HG03378 (cell line): ENCODE measurements around the gene TSPAN12.
"Not testable (repeated sequence)": the region's sequence is repeated elsewhere in the genome, so short reads cannot be mapped to it uniquely, and the experiment has no call there.

Experiments used
- ATAC-seq: cut with Tn5 transposase; IDR thresholded peaks from one replicate; pipeline ENCODE4 v1.9.1; 2021; ENCODE audit warnings: mild to moderate bottlenecking, moderate library complexity; ENCODE audit not compliant: unreplicated experiment

The TSPAN12 gene, protein sequence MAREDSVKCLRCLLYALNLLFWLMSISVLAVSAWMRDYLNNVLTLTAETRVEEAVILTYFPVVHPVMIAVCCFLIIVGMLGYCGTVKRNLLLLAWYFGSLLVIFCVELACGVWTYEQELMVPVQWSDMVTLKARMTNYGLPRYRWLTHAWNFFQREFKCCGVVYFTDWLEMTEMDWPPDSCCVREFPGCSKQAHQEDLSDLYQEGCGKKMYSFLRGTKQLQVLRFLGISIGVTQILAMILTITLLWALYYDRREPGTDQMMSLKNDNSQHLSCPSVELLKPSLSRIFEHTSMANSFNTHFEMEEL

DNA sequence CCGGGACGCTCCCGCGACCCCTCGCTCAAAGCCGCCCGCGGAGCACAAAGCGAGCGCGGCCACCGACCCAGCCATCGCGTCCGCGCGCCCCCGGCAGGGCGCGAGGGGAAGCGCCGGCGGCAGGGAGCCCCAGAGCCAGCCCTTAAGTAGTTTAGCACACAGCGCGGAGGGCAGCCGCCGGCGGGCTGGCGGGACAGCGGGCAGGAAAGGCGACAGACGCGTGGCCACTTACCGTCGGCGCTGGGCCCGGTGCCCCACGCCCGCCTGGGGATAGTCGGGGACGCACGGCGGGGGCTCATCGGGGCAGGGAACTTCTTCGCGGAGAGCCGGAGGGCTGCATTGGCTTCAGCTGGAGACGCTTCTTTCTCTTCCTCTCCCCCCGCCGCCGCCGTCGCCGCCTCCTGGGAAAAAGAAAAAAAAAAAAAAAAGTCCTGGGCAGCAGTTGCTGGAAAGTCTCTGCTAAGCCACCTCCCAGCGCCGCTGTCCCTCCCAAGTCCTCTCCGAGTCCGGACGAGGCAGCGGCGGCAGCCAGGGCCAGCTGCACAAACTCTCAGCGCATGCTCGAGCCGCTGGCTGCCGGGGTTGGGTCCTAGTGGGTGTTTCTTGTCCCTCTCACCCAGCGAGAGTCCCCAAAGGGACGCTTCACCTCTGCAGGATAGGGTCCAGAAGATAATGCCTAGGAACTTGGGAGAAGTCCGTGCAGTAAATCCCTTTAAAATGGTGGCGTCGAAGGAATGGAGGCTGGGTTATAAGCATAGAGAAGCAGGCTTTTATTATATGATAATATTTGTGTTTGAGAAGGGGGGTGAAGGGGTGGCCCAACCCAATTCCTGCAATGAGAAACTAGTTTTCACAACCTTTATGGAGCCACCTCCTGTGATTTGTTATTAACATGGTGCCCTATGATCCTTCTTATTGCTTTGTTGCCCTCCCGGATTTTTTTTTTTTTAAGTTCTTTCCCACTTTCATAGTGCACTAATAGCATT is at the start of gene TSPAN12:
Gene TSPAN12 (minus strand): TSS at position 557 of the 986 bp plus-strand sequence. CDS start 1,381 bp downstream, outside the sequence.
- peak; percentile 52 for ATAC-seq

DNA sequence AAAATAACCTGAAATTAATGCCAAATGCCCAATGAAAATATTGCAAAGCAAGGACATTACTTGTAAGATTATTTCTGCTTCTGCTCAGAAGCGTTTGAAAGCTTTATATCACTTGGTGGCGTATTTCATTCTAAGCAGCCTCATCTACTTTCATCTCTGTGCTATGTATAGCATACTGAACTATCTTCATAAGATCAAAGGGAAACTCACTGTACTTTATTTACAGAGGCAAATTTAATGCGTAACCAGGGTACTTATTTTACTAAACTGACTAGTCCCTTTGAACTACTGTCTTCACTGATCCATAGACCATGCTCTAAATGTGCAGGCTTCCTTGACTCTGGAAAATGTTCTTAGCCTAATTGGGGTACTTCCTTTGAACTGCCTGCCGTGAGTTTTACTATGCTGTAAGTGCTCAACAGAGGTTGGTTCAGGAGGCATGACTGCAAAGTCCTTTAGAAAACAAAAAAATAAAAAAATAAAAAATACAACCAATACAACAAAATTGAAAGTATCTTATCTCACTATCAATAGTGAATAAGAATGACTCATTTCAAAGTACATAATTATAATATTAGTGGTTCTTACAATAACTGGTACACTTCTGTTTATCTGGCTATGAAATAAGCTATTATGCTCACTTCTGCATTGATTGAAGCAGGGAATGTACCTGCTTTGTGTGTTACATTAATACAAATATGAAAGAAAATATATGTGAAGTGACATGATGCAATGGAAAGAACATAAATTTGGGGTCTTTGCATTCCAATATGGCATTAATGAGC is 41.0 kb upstream of the TSPAN12 start:
- no peak for ATAC-seq

DNA sequence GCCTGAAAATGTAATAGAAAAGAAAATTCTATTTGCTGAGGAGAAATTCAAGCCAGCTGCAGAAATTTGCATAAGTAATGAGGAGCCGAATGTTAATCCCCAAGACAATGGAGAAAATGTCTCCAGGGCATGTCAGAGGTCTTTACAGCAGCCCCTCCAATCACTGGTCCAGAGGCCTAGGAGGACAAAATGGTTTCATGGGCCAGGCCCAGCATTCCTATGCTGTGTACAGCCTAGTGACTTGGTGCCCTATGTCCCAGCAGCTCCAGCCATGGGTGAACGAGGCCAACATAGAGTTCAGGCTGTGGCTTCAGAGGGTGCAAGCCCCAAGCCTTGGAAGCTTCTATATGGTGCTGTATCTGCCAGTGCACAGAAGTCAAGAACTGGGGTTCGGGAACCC is 37.3 kb upstream of the TSPAN12 start:
- ATAC-seq: not testable (repeated sequence)

DNA sequence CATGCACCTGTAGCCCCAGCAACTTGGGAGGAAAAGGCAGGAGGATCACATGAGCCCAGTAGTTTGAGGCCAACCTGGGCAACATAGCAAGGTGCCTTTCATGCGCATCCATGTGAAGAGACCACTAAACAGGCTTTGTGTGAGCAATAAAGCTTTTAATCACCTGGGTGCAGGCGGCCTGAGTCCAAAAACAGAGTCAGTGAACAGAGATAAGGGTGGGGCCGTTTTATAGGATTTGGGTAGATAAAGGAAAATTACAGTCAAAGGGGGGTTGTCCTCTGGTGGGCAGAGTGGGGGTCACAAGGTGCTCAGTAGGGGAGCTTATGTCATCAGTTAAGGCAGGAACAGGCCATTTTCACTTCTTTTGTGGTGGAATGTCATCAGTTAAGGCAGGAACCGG is 27.7 kb upstream of the TSPAN12 start:
- not testable (repeated sequence) for ATAC-seq

DNA sequence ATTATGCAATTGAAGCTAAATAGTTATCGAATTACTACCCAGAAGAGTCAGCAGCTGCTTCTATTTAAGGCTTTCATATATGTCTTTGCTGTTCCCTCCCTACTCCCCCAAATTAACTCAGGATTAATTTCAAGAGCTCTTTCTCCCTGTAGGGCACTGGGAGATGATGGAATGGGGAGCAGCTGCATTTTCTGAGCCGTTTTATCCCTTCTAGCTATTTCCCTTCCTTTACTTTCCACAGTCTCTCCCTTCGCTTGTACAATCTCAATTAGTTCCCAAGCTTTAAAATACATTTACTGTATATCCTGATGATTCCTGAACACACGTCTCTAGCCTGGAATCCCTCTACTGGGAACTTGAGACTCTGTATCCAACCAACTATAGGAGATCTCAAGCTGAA is 19.8 kb upstream of the TSPAN12 start:
- no peak for ATAC-seq

DNA sequence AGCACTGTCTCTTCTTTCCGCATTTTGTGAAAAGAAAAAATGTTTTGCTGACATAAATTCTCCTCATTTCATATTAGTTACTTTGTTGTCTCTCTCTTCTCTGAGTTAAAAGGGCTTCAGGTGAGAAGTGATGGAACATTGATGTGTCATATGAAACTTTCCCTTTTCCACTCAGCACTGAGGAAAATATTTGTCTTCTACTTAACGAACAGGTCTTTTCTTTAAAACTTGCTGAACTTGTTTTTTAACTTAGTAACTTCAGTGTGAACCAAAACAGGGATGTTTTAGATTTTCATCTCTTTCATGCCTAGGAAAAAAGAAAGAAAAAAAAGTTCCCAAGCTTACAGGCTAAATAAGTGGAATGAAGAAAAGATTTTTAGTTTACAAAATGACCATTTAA is 19.0 kb upstream of the TSPAN12 start:
- no peak for ATAC-seq

DNA sequence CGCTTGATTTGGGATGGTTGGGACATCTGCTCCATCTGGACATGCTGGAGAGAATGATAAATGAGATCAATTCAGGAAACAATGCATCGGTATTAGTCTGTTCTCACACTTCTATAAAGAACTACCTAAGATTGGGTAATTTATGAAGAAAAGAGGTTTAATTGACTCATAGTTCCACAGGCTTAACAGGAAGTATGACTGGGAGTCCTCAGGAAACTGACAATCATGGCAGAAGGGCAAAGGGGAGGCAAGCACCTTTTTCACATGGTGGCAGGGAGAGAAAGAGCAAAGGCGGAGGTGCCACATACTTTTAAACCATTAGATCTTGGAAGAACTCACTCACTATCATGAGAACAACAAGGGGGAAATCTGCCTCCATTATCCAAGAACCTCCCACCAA is 16.8 kb upstream of the TSPAN12 start:
- no peak for ATAC-seq

DNA sequence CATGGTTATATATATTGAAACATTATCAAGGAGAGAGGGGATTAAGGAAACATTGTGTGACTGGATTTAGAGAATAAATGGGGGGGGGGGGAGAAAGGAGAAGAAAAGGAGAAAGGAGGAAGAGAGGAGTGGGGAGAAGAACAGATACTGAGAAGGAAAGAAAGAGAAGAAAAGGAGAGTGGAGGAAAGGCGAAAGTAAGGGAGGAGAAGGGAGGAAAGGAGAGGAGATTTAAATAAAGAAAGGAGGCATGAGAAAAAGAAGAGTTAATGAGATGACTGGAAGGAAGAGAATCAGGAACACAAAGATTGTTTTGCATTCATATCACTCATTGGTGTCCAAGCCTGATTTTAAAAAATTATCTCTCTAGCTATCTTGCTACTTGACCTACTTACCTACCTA is 16.1 kb upstream of the TSPAN12 start:
- ATAC-seq: no peak

DNA sequence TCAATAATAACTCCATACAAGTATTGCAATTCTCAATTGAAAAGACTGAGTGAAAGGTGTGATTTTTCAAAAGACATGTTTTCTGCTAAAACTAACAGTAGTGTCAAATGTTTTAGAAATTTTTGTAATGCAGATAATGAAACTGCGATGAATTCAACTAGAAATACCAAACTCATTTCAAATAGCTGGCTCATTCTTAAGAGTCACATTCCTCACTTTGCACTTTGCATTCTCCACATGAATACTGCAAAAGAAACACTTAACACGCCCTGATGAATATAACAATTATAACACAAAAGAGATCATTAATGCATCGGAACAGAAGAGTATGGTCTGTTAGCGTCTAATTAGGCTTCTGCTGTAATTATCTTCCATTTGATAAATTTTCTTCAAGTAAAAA is 15.5 kb upstream of the TSPAN12 start:
- ATAC-seq: no peak

DNA sequence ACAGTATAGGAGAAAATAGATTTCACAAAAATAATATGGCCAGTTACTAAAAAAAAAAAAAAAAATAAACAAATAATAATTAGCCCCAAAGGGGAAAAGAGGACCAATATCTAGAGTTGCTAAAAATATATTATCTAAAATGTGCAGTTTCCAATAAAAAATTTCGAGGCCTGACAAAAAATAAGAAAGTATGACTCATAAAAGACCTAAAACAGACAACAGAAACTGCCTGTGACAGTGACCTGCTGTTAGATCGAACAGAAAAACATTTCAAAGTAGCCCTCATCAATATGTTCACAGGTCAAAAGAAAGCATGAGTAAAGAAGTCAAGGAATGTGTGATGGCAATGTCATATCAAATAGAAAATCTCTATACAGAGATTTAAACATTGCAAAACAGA is 11.8 kb upstream of the TSPAN12 start:
- ATAC-seq: peak; percentile 64

DNA sequence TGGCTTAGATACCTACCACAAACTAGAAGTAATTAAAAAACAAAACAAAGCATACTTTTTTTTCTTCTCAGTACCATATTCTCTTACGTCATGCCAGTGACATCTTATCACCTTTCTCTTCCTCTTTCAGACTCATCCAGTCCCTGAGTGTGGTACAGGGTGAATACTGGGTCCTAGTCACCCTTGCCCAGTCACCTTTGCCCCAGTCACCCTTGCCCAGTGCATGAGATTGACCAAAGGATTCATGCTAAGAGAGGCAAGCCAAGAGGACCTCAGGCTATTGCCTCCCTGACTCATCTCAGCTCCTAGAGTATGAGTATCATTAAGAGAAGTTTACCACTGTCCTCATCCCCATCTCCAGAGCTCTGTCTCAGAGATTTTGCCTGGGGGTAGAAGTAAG is 10.0 kb upstream of the TSPAN12 start:
- peak; percentile 58 for ATAC-seq

DNA sequence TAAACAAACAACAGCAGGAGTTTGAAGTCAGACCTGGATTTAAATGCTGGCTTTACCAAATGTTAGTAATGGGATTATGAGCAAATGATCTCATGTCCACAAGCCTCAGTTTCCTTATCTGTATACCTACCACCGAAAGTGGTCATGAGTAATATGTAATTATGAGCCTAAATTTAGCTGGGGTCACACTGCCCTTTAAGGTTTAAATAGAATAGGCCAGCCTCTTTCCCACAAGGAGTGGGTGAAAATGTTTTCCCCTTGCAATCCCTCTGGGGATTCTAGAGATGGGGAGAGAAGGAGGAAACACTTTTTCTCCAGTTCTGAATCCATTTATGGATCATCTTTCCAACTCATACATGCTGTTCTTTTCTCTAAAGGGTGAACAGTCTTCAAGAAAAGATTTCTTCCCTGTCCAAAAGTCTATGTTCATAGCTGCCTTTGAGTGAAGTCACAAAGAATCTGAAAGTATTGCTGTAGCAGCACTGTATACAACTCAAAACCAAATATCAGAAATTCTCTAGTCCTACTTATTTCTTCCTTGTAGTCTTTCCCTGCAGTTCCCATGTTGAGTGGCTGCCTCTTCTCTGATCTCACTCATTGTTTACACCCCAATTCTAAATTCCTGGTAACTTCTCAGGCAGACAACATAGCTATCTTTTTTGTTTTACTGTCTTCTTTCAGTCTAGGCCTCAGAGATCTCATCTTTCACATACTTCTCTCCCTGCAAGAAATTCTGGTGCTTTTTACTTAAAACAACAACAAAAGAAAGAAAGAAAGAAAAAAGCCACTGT is 7.4 kb upstream of the TSPAN12 start:
- ATAC-seq: no peak

DNA sequence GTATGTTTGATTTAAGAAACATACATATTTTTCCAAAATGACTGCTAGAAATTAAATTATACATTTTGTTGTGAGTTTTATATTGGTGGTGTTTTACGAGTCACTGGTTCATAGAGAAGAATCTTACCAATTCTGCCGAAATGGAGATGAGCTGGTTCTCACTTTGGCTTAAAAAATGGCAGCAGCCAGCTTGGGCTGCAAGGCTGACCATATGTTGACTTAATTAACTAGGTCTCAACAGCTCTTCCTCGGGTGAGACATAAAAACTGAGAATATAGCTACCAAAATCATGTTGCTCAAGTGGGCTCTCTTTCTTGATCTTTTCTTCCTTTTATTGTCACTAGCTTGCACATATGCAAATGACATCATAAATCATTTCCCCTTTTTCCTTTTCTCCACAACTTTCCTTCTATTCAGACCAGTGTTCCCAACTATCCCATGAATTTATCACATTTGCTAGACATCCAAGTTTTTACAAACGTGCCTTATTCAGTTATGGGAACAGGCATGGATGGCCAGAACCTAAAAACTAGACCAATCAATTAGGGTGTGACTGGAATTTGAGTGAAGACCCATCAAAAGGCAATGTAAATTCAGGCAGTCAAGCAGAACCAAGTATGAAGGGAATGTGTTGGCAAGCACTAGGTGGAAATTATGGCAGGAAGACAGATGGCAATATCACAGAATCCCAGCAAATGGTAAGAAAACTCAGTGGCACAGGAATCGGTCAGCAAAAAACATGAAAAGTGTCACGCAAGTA is 6.4 kb upstream of the TSPAN12 start:
- ATAC-seq: no peak

DNA sequence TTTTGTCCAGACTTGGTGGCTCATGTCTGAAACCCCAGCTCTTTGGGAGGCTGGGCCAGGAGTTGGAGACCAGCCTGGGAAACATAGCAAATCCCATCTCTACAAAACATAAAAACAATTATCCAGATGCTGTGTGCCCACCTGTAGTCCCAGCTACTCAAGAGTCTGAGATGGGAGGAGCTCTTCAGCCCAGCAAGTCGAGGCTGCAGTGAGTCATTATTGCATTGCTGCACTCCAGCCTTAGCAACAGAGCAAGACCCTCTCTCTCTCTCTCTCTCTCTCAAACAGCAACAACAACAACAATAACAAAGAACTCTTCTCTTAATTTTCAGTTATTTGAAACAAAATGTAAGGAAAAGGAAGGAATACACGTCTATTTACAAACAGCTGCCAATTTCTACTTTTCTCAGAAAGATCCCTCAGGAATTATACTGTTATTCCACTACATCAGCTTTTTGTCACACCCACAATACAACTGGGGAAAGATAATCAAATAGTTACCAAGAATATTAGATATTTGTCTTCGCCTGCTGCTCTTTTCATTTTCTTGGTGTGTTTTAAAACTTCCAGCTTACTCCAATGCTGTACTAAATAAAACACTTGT is 5.1 kb upstream of the TSPAN12 start:
- no peak for ATAC-seq

DNA sequence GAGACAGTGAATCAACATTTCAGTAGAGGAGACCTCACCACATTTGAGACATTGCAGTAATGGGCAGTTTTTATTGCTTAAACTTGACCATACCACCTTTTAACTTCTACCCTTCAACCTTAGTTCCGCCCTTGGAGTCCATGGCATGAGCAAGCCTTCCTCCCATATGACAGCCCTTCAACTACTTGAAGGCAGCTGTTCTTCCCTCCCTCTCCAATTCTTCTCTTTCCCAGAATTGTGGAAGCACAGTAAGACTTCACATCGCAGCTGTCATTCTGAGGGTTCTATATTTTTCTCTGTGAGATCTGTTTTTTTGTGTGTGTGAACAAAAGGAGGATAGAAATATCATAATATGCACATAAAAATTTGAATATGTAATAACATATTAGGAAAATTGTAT is 2.2 kb upstream of the TSPAN12 start:
- ATAC-seq: no peak

DNA sequence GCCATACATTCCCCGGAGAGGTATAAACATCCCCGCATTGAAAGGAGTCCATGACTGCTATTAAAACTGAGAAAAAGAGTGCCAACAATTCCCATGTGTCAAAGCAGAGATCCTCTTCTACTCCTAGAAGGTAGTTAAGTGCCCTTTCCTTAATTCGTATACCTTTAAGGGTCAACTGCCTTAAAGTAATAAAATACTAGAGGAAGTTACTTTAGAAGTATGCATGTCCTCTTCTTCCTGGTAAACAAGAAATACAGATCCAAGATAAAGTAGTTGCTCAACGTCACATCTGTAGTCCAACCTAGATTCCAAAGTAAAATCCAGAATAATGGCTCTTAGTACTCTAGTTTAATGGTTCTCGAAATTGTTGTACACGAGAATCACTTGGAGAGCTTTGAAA is 1.5 kb upstream of the TSPAN12 start:
- no peak for ATAC-seq

DNA sequence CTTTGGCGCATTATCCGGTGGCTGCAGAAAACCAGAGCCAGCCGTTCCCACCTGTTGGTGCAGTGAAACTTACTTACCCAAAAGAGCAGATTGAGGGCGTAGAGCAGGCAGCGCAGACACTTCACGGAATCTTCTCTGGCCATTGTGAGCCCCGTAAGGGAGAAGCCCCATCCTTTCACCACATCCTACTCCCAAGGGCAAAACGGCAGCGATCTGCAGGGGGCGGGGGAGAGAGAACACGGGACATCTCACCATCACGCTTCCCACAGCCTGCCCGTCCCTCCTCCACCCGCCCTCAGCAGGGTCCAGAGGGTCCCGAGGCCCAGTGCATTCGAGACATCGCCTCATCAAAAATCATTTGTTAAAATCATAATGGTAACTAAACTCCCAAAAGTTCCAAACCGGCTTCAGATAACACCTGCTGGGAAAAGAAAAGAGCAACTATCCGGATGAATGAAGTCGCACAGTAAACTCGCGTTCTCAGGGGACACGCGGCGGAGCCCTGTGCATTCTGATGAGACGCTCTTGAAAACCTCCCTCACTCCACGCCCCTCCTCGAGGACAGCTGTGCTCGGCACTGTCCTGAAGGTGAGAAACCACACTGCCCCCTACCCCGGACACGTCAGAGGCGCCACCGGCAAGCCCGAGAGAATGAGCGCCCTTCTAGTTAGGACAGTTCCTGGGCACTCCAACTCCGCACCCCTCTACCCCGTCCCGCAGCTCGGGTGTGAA is 1.2 kb downstream of the TSPAN12 start:
- ATAC-seq: peak; percentile 71

DNA sequence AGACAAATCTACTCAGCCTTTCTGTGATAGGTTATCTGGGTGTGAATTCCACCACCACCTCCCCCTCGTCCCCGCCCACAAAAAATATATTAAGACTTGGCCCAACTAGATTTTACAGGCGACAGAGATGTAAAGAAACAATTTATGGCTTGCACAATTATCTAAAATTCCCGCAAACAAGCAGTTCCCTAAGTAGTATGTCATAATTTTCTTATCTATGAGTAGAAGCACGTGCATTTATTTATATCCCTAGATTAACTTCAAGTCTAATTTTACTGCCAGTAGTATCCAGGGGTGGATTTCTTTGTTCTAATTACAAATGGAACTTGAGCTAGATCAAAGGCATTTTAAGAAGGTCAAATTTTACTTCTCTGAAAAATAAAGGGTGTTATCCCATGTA is 1.7 kb downstream of the TSPAN12 start:
- ATAC-seq: no peak

DNA sequence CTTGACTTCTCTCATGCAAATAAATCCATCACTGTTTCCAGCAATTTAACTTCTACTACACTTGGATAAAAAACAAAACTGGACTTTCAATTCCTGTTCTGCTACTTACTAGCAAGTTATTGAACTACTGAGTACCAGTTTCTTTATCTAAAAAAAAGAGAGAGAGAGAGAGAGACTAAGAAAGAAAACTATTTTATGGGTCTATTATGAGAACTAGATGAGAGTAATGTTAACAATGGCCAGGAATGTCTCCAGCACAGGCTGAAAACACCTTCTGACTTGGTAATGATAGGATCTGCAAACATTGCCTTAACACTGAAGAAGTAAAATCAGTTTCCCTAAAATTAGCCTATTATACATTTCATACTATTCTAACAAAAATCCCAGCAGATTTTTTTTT is 5.2 kb downstream of the TSPAN12 start:
- ATAC-seq: no peak
